ENCODE results near the gene ENPP6.

ENPP6 gene

GRCh38 chr4:184177271-184177670, 40.4 kb downstream of the ENPP6 start:
- no peaks in the 10 kb centered on the region for H3K4me1 Mint-ChIP-seq
- TF ChIP-seq CTCF (IDR thresholded peaks at IDR 0.05) = no peak
- no peak overlapping the region for H3K27ac Mint-ChIP-seq
- H3K4me3 Mint-ChIP-seq = no peak overlapping the region
- peaks cover 4% of the 10 kb centered on the region for H3K36me3 Mint-ChIP-seq (ENCODE audit: low read depth)
- H3K27me3 Mint-ChIP-seq (ENCODE audit: low read depth, poor library complexity) = peaks cover 8% of the 10 kb centered on the region
- H3K9me3 Mint-ChIP-seq = peaks cover 44% of the 10 kb centered on the region
- DNase-seq = no peak

GRCh38 chr4:184174571-184175488, 42.8 kb downstream of the ENPP6 start:
- DNase-seq = no peak
- Mint-ChIP-seq H3K4me3 (no peak overlapping the region), H3K36me3 (ENCODE audit: low read depth) (peaks cover 3% of the 10 kb centered on the region), H3K27me3 (ENCODE audit: low read depth, poor library complexity) (peaks cover 3% of the 10 kb centered on the region), H3K4me1 (peaks cover 16% of the 10 kb centered on the region), H3K27ac (no peak overlapping the region), H3K9me3 (peaks cover 21% of the 10 kb centered on the region)
- no peak for TF ChIP-seq CTCF (IDR thresholded peaks at IDR 0.05)

GRCh38 chr4:184171011-184171410, 46.7 kb downstream of the ENPP6 start:
- peak; percentile 47 for DNase-seq
- peaks cover 37% of the 10 kb centered on the region for H3K27me3 Mint-ChIP-seq (ENCODE audit: low read depth, poor library complexity)
- no peaks in the 10 kb centered on the region for H3K36me3 Mint-ChIP-seq (ENCODE audit: low read depth)
- peaks cover 20% of the 10 kb centered on the region for H3K4me1 Mint-ChIP-seq
- H3K27ac Mint-ChIP-seq = no peak overlapping the region
- no peaks in the 10 kb centered on the region for H3K9me3 Mint-ChIP-seq
- no peak for TF ChIP-seq CTCF (IDR thresholded peaks at IDR 0.05)
- H3K4me3 Mint-ChIP-seq = no peak overlapping the region

- Mint-ChIP-seq H3K4me3 (no peak overlapping the region), H3K27me3 (ENCODE audit: low read depth, poor library complexity) (peaks cover 50% of the 10 kb centered on the region), H3K9me3 (no peaks in the 10 kb centered on the region), H3K27ac (no peak overlapping the region), H3K36me3 (ENCODE audit: low read depth) (no peaks in the 10 kb centered on the region), H3K4me1 (peaks cover 20% of the 10 kb centered on the region)
- no peak for DNase-seq
- no peak for TF ChIP-seq CTCF (IDR thresholded peaks at IDR 0.05)
Measured at GRCh38 chr4:184169225-184169867, 48.3 kb downstream of the ENPP6 start.

- no peaks in the 10 kb centered on the region for H3K36me3 Mint-ChIP-seq (ENCODE audit: low read depth)
- H3K4me1 Mint-ChIP-seq = peaks cover 20% of the 10 kb centered on the region
- DNase-seq = peak; percentile 89
- peak; percentile 95 for TF ChIP-seq CTCF (IDR thresholded peaks at IDR 0.05)
- peaks cover 56% of the 10 kb centered on the region for H3K27me3 Mint-ChIP-seq (ENCODE audit: low read depth, poor library complexity)
- no peak overlapping the region for H3K27ac Mint-ChIP-seq
- H3K4me3 Mint-ChIP-seq = peak overlapping the region; percentile 54
- no peaks in the 10 kb centered on the region for H3K9me3 Mint-ChIP-seq
Measured at GRCh38 chr4:184168406-184169019, 49.2 kb downstream of the ENPP6 start.
